Natural killer cell (primary cell): ENCODE data around the gene CRYBA2. TPM values are rescaled to one million over a fixed set of nuclear protein-coding genes. Genes with fewer than 3 reads are reported as not detected.

Source experiments
- ATAC-seq, 3 donors: fragments of 150-1000 bp in 2 of 3; fragments of 200-7000 bp in 1 of 3; cut with Tn5 transposase; 1 replicate in 1 of 3; 2 replicates in 2 of 3; pipeline ENCODE4 v1.10.0; 2021; ENCODE audit warnings: mild to moderate bottlenecking in 2 of 3, moderate library complexity in 2 of 3
- DNase-seq, 2 donors: peaks; one replicate each; pipeline versions ENCODE4 v3.0.0 to v3.0.0-alpha.2; 2013 to 2021; ENCODE audit warnings: mixed read lengths in 1 of 2
- H3K27ac ChIP-seq: one replicate; pipeline ENCODE4 v1.5.1; 2013; ENCODE audit warnings: mild to moderate bottlenecking, low read length
- H3K27me3 ChIP-seq: one replicate; pipeline ENCODE4 v1.6.1; 2013; ENCODE audit warnings: low read length; ENCODE audit not compliant: control insufficient read depth, insufficient read depth
- H3K36me3 ChIP-seq: one replicate; pipeline ENCODE4 v1.6.1; 2013; ENCODE audit warnings: low read length; ENCODE audit not compliant: control insufficient read depth, insufficient read depth
- H3K4me1 ChIP-seq: one replicate; pipeline ENCODE4 v1.6.1; 2013; ENCODE audit warnings: low read length; ENCODE audit not compliant: control insufficient read depth, insufficient read depth
- H3K4me3 ChIP-seq: one replicate; pipeline ENCODE4 v1.5.1; 2013; ENCODE audit warnings: low read length
- H3K9me3 ChIP-seq: one replicate; pipeline ENCODE4 v1.6.1; 2013; ENCODE audit warnings: low read length; ENCODE audit not compliant: control insufficient read depth, insufficient read depth
- H3K27ac Mint-ChIP-seq, 2 donors: one replicate each; pipeline ENCODE4 v1.8.0; 2022; ENCODE audit warnings: mild to moderate bottlenecking in 2 of 2, mixed read lengths in 2 of 2, moderate library complexity in 1 of 2
- H3K27me3 Mint-ChIP-seq, 2 donors: one replicate each; pipeline ENCODE4 v1.8.0; 2022; ENCODE audit warnings: low read depth in 2 of 2, mixed read lengths in 2 of 2
- H3K36me3 Mint-ChIP-seq: one replicate; pipeline ENCODE4 v1.8.0; 2022; ENCODE audit warnings: mixed read lengths
- H3K4me1 Mint-ChIP-seq, 2 donors: one replicate each; pipeline ENCODE4 v1.8.0; 2022; ENCODE audit warnings: mixed read lengths in 2 of 2
- H3K4me3 Mint-ChIP-seq: one replicate; pipeline ENCODE4 v1.8.0; 2022; ENCODE audit warnings: mild to moderate bottlenecking, moderate library complexity, mixed read lengths
- H3K9me3 Mint-ChIP-seq, 2 donors: one replicate each; pipeline ENCODE4 v1.8.0; 2022; ENCODE audit warnings: mixed read lengths in 2 of 2
- WGBS: methylation state at CpG from one replicate; pipeline ENCODE4 v1.1.7; 2013; ENCODE audit warnings: missing lambda C conversion rate; ENCODE audit not compliant: insufficient coverage; 5-methylcytosine and 5-hydroxymethylcytosine counted together
- intact Hi-C: fragments of 100-400 bp; cut with micrococcal nuclease; formaldehyde crosslinking; loops from one replicate; pipeline ENCODE4 v1.14.2; 2022
- total RNA-seq, 4 donors: library from RNA; stranded (reverse); fragments of 120-200 nt in 1 of 4; gene quantifications; one replicate each; pipeline versions ENCODE4 v1.2.3 to v1.2.4, GENCODE V29; 2013 to 2022
- TF ChIP-seq, protein P1 (sequence below): fragments of 200-600 bp; IDR thresholded peaks from one replicate; pipeline ENCODE4 v1.8.0; 2022; ENCODE audit warnings: antibody characterized with exemption

CRYBA2 gene
- total RNA-seq, 3 donors from 2014 or later (not counting 1 experiment from before 2014, with no cell fraction given): not detected

GRCh38 chr2:218957671-218958070 lies 35.6 kb downstream of the CRYBA2 start:
- H3K4me1 ChIP-seq: peaks cover 13% of the 10 kb centered on the region
- no peaks in the 10 kb centered on the region for H3K36me3 Mint-ChIP-seq
- H3K9me3 Mint-ChIP-seq: no peaks in the 10 kb centered on the region
- 84% methylated on average over 4 of the region's 4 CpGs for WGBS
- H3K4me3 Mint-ChIP-seq: peak overlapping the region; percentile 29
- peaks cover 6% of the 10 kb centered on the region for H3K9me3 ChIP-seq
- no peak for ATAC-seq
- H3K27me3 Mint-ChIP-seq: peaks cover 58 to 71% of the 10 kb centered on the region in 2 donors
- H3K27ac ChIP-seq: no peak overlapping the region
- intact Hi-C loops: no loop called here
- DNase-seq: no peak
- H3K27ac Mint-ChIP-seq: no peak overlapping the region
- H3K27me3 ChIP-seq: peaks cover 31% of the 10 kb centered on the region
- TF ChIP-seq, protein P1, sequence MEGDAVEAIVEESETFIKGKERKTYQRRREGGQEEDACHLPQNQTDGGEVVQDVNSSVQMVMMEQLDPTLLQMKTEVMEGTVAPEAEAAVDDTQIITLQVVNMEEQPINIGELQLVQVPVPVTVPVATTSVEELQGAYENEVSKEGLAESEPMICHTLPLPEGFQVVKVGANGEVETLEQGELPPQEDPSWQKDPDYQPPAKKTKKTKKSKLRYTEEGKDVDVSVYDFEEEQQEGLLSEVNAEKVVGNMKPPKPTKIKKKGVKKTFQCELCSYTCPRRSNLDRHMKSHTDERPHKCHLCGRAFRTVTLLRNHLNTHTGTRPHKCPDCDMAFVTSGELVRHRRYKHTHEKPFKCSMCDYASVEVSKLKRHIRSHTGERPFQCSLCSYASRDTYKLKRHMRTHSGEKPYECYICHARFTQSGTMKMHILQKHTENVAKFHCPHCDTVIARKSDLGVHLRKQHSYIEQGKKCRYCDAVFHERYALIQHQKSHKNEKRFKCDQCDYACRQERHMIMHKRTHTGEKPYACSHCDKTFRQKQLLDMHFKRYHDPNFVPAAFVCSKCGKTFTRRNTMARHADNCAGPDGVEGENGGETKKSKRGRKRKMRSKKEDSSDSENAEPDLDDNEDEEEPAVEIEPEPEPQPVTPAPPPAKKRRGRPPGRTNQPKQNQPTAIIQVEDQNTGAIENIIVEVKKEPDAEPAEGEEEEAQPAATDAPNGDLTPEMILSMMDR: no peak
- H3K4me1 Mint-ChIP-seq: peaks cover 0 to 10% of the 10 kb centered on the region in 2 donors
- H3K4me3 ChIP-seq: no peak overlapping the region
- H3K36me3 ChIP-seq: no peaks in the 10 kb centered on the region

GRCh38 chr2:218956039-218956438 lies 37.2 kb downstream of the CRYBA2 start:
- TF ChIP-seq, protein P1: no peak
- Mint-ChIP-seq H3K27ac (no peak overlapping the region), H3K27me3 (peaks cover 58 to 60% of the 10 kb centered on the region in 2 donors), H3K4me3 (no peak overlapping the region), H3K9me3 (no peaks in the 10 kb centered on the region), H3K4me1 (peaks cover 0 to 3% of the 10 kb centered on the region in 2 donors), H3K36me3 (no peaks in the 10 kb centered on the region)
- intact Hi-C loops: no loop called here
- H3K27ac ChIP-seq: no peak overlapping the region
- 91% methylated on average over 1 of the region's 1 CpG for WGBS
- H3K4me1 ChIP-seq: peaks cover 12% of the 10 kb centered on the region
- peaks cover 18% of the 10 kb centered on the region for H3K27me3 ChIP-seq
- ATAC-seq (no peak), DNase-seq (no peak)
- no peaks in the 10 kb centered on the region for H3K36me3 ChIP-seq
- no peak overlapping the region for H3K4me3 ChIP-seq
- no peaks in the 10 kb centered on the region for H3K9me3 ChIP-seq

GRCh38 chr2:218954541-218955300 lies 38.5 kb downstream of the CRYBA2 start:
- Mint-ChIP-seq H3K4me3 (no peak overlapping the region), H3K27me3 (peaks cover 57 to 60% of the 10 kb centered on the region in 2 donors)
- H3K27me3 ChIP-seq: peaks cover 12% of the 10 kb centered on the region

More at GRCh38 chr2:218954541-218955300, 38.5 kb downstream of the CRYBA2 start:
- 86% methylated on average over 8 of the region's 8 CpGs for WGBS
- TF ChIP-seq, protein P1: no peak
- ATAC-seq (no peak), DNase-seq (no peak)
- Histone ChIP-seq H3K9me3 (no peaks in the 10 kb centered on the region), H3K36me3 (no peaks in the 10 kb centered on the region), H3K4me3 (no peak overlapping the region), H3K27ac (no peak overlapping the region), H3K4me1 (peaks cover 4% of the 10 kb centered on the region)
- intact Hi-C loops: loop anchor here (1.0 kb wide), 1 partner anchor 31 kb away; no protein-coding TSS in a partner anchor
- no peak overlapping the region for H3K27ac Mint-ChIP-seq
- no peaks in the 10 kb centered on the region for H3K4me1 Mint-ChIP-seq
- H3K36me3 Mint-ChIP-seq: no peaks in the 10 kb centered on the region
- H3K9me3 Mint-ChIP-seq: no peaks in the 10 kb centered on the region
